Adrenal gland (tissue), 12 donors: ENCODE data around the gene SLC35G2. TPM values are rescaled to one million over a fixed set of nuclear protein-coding genes. Genes with fewer than 3 reads are reported as not detected.

ENCODE experiments used
- DNase-seq, 7 donors: peaks; one replicate each; pipeline ENCODE4 v3.0.0-alpha.2; 2019 to 2020
- H3K27ac ChIP-seq, 5 donors: fragments of 200-600 bp; sonication (generic) in 4 of 5; 1 replicate in 3 of 5; 2 replicates in 2 of 5; pipeline versions ENCODE4 v1.5.1 to v1.8.0; 2016 to 2020; ENCODE audit warnings: mild to moderate bottlenecking in 1 of 5
- H3K27me3 ChIP-seq: fragments of 200-600 bp; 2 replicates; pipeline ENCODE4 v1.8.0; 2021
- H3K36me3 ChIP-seq, 2 donors: fragments of 200-600 bp; replicated peaks in 1 of 2; 1 replicate in 1 of 2; 2 replicates in 1 of 2; pipeline versions ENCODE4 v1.5.1 to v1.8.0; 2018 to 2022
- H3K4me1 ChIP-seq, 2 donors: fragments of 200-600 bp; replicated peaks in 1 of 2; 1 replicate in 1 of 2; 2 replicates in 1 of 2; pipeline versions ENCODE4 v1.5.1 to v1.8.0; 2018 to 2021
- H3K4me3 ChIP-seq, 4 donors: fragments of 200-600 bp; sonication (generic) in 3 of 4; one replicate each; pipeline ENCODE4 v1.5.1; 2016 to 2018
- H3K9me3 ChIP-seq, 3 donors: fragments of 200-600 bp; sonication (generic) in 1 of 3; replicated peaks in 1 of 3; 1 replicate in 2 of 3; 2 replicates in 1 of 3; pipeline versions ENCODE4 v1.5.1 to v1.8.0; 2016 to 2021
- POLR2A ChIP-seq, 2 donors: fragments of 450-650 bp; IDR thresholded peaks; one replicate each; pipeline ENCODE4 v1.6.1; 2017; ENCODE audit warnings: antibody characterized with exemption in 2 of 2, mild to moderate bottlenecking in 2 of 2, moderate library complexity in 1 of 2
- WGBS, 4 donors: extraction: QIAGEN DNeasy Blood & Tissue Kit in 2 of 4; methylation state at CpG; one replicate each; pipeline versions ENCODE4 v1.1.5 to v1.1.7; 2013 to 2017; 5-methylcytosine and 5-hydroxymethylcytosine counted together
- intact Hi-C, 2 donors: fragments of 100-400 bp; cut with DNase I; formaldehyde crosslinking; loops; one replicate each; pipeline versions ENCODE4 v1.14.1 to v1.15.0; 2022 to 2023
- polyA plus RNA-seq, 3 donors: library from polyadenylated mRNA; stranded (reverse); fragments of 200-250 nt in 2 of 3; fragments of 350-450 nt in 1 of 3; fragmentation: Illumina TruSeq in 1 of 3; extraction: RNeasy Lipid Tissue Mini Kit (QIAGEN cat#74804) in 1 of 3; gene quantifications; one replicate each; pipeline ENCODE4 v1.2.3, GENCODE V29; 2013 to 2014
- total RNA-seq, 9 donors: library from RNA; depleted of rRNA in 4 of 9; stranded (reverse); fragments of >200 nt in 4 of 9; fragments of 120-200 nt in 1 of 9; fragmentation: NEBNext Ultra II Directional in 1 of 9; extraction: Animal tissue kit (Norgen Biotek cat#: 25700) in 1 of 9; gene quantifications; one replicate each; pipeline versions ENCODE4 v1.1.0 to v1.2.4, GENCODE V29; 2013 to 2023
- TF ChIP-seq, protein P1 (sequence below), 6 experiments: fragments of 450-650 bp in 4 of 6; fragments of 200-600 bp in 2 of 6; sonication (generic) in 1 of 6; IDR thresholded peaks; 1 replicate in 5 of 6; 2 replicates in 1 of 6; pipeline versions ENCODE4 v1.5.1 to v1.8.0; 2016 to 2021; ENCODE audit warnings: antibody characterized with exemption in 6 of 6, mild to moderate bottlenecking in 2 of 6, moderate library complexity in 1 of 6
- donor health status: healthy with polysubstance abuse.
- donor health status: Bipolar disorder and iron deficiency.
- donor health status: DM: yes; HTN: yes; CAD: no.
- donor health status: DM: no; HTN: no; CAD: no.
- donor health status: DM: no; HTN: no; CAD: no.
- donor health status: DM: yes; HTN: yes; CAD: no.

The SLC35G2 gene
- total and polyA plus RNA-seq, 12 donors, result 6.4 to 38.0 (median 17.0) TPM

DNA sequence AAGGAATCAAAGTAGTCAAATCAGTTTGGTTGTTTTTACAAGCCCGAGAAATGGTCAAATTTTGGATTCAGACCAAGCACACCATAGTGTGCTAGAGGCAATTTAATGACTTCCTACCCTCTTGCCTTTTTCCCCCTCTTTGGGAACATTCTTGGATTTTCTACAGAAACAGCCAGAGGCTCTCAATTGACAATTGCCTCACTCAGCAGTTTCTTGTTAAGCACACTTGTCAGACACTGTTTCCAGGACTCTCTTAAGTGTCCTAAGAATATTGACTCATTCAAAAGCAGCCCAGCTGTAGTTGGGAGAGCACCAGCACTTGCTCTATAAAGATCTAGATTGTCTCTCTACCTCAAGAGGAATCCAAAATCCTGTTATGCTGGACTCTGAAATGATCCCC is 1.5 kb upstream of the SLC35G2 start:
- Histone ChIP-seq H3K27me3 (no peaks in the 10 kb centered on the region), H3K4me3 (no peak overlapping the region), H3K9me3 (no peaks in the 10 kb centered on the region), H3K36me3 (no peaks in the 10 kb centered on the region), H3K4me1 (peaks cover 0 to 22% of the 10 kb centered on the region in 2 donors), H3K27ac (peak overlapping the region in 2 of 5 donors; percentile 97 to 99)
- WGBS, 4 donors, result 61 to 88% (median 72%) methylated on average over 1 of the region's 1 CpG
- no peak for TF ChIP-seq POLR2A (IDR thresholded peaks at IDR 0.05)
- TF ChIP-seq, protein P1, sequence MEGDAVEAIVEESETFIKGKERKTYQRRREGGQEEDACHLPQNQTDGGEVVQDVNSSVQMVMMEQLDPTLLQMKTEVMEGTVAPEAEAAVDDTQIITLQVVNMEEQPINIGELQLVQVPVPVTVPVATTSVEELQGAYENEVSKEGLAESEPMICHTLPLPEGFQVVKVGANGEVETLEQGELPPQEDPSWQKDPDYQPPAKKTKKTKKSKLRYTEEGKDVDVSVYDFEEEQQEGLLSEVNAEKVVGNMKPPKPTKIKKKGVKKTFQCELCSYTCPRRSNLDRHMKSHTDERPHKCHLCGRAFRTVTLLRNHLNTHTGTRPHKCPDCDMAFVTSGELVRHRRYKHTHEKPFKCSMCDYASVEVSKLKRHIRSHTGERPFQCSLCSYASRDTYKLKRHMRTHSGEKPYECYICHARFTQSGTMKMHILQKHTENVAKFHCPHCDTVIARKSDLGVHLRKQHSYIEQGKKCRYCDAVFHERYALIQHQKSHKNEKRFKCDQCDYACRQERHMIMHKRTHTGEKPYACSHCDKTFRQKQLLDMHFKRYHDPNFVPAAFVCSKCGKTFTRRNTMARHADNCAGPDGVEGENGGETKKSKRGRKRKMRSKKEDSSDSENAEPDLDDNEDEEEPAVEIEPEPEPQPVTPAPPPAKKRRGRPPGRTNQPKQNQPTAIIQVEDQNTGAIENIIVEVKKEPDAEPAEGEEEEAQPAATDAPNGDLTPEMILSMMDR (IDR thresholded peaks at IDR 0.05), result no peak
- intact Hi-C loops, result no loop called here
- no peak for DNase-seq

DNA sequence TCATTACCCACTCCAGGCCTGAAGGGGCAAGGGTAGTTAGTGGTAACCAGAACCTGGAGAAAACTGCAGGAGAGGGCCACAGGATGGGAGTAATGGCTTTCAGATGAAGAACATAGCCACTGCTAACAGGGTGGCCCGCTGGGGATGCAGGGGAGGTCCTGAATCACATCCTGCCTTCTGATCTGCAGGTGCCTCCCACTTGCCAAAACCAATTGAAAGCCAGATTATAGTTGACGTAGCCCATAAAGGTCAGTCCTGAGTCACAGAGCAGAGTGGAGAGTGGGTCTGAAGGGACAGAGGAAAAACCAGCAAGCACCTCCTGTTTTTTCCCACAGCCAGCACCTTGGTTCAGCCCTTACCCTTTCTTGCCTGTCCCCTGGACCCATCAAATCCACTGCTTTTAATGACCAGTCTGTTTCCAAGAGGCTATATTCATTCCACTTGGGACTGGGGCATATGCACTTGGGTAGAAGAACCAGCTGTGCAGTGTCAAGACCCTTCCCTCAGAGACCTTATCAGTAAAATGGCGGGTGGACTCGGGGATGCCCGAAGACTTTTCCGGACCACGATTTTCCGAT is 646 bp upstream of the SLC35G2 start:
- TF ChIP-seq POLR2A (IDR thresholded peaks at IDR 0.05), result peak; percentile 91 to 96
- TF ChIP-seq, protein P1 (IDR thresholded peaks at IDR 0.05), result peak in 4 of 6 experiments; percentile 19 to 30 (median 25)
- no peaks in the 10 kb centered on the region for H3K9me3 ChIP-seq
- peak overlapping the region in 3 of 4 donors; percentile 57 to 80 (median 64) for H3K4me3 ChIP-seq
- H3K4me1 ChIP-seq, result peaks cover 0 to 22% of the 10 kb centered on the region in 2 donors
- H3K36me3 ChIP-seq, result no peaks in the 10 kb centered on the region
- DNase-seq, result peak; percentile 72 to 92 (median 87)
- H3K27me3 ChIP-seq, result no peaks in the 10 kb centered on the region
- WGBS, 4 donors, result 5 to 13% (median 8%) methylated on average over 4 to 8 of the region's 8 CpGs
- H3K27ac ChIP-seq, result peak overlapping the region; percentile 88 to 99 (median 91)
- intact Hi-C loops, result no loop called here

DNA sequence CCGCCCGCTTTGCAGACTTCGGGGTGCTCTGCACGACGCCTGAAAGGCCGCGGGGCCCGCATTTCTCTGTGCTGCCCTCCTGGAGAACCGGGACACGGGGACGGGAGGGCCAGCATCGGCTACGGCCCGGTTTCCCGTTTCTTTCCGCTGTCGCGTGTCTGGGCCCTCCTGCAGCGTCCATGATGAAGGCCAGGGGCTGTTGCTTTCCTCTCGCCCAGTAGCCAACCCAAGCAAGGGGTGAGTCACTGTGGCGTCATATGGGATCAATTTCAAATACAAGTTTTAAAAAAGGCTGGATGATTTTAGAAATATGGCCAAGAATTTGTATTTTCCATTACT is 435 bp downstream of the SLC35G2 start:
- peak overlapping the region; percentile 88 to 99 (median 91) for H3K27ac ChIP-seq
- H3K27me3 ChIP-seq, result no peaks in the 10 kb centered on the region
- TF ChIP-seq, protein P1 (IDR thresholded peaks at IDR 0.05), result no peak
- peak in 1 of 2 donors; percentile 69 for TF ChIP-seq POLR2A (IDR thresholded peaks at IDR 0.05)
- no peaks in the 10 kb centered on the region for H3K36me3 ChIP-seq
- peaks cover 0 to 22% of the 10 kb centered on the region in 2 donors for H3K4me1 ChIP-seq
- WGBS, 4 donors, result 0 to 3% (median 2%) methylated on average over 5 to 21 of the region's 21 CpGs
- peak overlapping the region in 3 of 4 donors; percentile 46 to 80 (median 57) for H3K4me3 ChIP-seq
- no peaks in the 10 kb centered on the region for H3K9me3 ChIP-seq
- intact Hi-C loops, result no loop called here
- peak in 6 of 7 donors; percentile 58 to 81 (median 78) for DNase-seq

DNA sequence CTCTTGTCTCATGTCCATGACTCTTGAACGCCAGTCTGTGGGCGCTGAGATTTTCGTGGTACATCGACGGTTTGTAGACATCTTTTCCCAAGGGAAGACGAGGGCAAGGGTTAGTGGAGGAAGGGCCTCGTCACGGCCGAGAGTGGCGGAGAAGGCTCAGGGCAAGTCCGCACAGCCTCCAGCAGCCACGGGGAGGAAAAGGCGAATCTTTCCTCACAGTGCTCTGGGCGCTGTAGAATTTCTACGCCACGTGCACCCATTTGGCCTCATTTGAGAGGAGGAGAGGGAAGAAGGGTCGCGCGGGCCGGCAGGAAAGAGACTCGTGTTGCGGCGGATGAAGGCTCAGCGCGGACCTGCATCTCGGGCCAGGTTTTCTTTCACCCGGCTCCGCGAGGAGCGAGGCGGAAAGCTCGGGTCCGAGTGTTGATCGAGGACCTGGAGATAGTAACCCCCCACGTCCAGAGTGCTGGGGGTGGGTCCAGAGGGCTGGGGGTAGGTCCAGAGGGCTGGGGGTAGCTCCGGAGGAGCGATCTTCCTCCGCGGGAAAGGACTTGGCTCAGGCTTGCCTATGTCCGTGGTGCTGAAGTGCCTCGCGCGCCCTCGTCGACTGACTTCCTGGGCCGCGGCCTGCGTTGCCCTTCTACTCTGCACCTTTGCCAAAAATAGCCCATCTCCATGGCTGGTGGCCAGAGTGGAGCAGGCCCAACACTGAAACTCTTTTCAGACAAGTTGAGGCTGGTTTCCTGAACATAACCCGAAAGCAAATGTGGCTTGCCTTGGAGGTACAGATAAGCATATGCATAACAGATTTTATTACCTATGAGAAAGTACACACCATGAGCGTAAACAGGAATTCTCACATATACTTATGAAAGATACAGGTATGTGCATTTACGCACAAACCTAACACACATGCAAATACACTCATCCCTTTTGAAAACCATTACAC is 1.1 kb downstream of the SLC35G2 start:
- Histone ChIP-seq H3K9me3 (no peaks in the 10 kb centered on the region), H3K4me3 (peak overlapping the region in 3 of 4 donors; percentile 46 to 80 (median 57)), H3K4me1 (peaks cover 0 to 22% of the 10 kb centered on the region in 2 donors), H3K27ac (peak overlapping the region; percentile 88 to 99 (median 91)), H3K36me3 (no peaks in the 10 kb centered on the region), H3K27me3 (no peaks in the 10 kb centered on the region)
- intact Hi-C loops, result no loop called here
- TF ChIP-seq, protein P1 (IDR thresholded peaks at IDR 0.05), result peak in 1 of 6 experiments; percentile 12
- TF ChIP-seq POLR2A (IDR thresholded peaks at IDR 0.05), result peak in 1 of 2 donors; percentile 7
- 4 to 7% (median 5%) methylated on average over 23 to 51 of the region's 51 CpGs for WGBS, 4 donors
- peak; percentile 60 to 84 (median 77) for DNase-seq
